Retinal pigment epithelial cell (primary cell): ENCODE measurements around the gene LTBP4.

Experiments
- DNase-seq: peaks from one replicate; pipeline ENCODE4 v3.0.0-alpha.2; 2010; ENCODE audit warnings: low read depth
- H3K4me3 ChIP-seq: 2 replicates; pipeline ENCODE4 v1.5.1; 2011; ENCODE audit warnings: mild to moderate bottlenecking, low read length, control low read depth, moderate library complexity
- TF ChIP-seq, protein P1 (sequence below): conservative IDR thresholded peaks from 2 replicates; pipeline ENCODE4 v1.5.1; 2011; ENCODE audit warnings: low read depth, low read length, control low read depth, inconsistent platforms

Gene LTBP4

DNA sequence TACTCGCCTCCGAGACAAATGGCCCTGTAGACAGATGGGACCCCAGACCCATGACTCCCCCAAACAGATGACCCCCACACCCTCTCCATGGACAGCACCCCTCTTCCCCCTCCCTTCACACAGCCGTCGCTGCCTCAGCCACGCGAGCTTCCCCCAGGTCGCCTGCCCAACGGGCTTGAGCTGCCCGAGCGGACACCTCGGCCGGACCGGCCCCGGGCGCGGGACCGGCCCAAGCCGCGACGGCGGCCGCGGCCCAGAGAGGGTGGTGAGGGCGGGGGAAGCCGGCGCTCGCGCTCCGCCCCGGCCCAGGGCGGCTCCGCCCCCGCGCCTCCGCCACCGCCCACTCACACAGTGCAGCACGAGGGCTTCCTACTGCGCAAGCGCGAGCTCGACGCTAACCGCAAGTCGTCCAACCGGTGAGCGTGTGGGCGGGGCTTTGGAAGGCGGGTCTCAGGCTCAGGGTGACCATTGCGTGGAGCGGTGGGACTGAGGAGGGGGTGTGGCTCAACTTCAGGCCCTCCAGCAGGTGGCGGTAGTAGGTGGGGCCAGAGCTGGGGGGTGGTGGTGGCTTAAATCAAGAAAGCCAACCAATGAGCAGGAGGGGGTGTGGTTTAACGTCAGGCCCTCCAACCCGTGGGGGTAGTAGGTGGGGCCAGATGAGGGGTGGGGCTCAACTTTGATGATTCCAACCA lies 30.7 kb upstream of the LTBP4 start:
- H3K4me3 ChIP-seq: peak overlapping the region; percentile 55
- peak; percentile 97 for DNase-seq
- TF ChIP-seq, protein P1, sequence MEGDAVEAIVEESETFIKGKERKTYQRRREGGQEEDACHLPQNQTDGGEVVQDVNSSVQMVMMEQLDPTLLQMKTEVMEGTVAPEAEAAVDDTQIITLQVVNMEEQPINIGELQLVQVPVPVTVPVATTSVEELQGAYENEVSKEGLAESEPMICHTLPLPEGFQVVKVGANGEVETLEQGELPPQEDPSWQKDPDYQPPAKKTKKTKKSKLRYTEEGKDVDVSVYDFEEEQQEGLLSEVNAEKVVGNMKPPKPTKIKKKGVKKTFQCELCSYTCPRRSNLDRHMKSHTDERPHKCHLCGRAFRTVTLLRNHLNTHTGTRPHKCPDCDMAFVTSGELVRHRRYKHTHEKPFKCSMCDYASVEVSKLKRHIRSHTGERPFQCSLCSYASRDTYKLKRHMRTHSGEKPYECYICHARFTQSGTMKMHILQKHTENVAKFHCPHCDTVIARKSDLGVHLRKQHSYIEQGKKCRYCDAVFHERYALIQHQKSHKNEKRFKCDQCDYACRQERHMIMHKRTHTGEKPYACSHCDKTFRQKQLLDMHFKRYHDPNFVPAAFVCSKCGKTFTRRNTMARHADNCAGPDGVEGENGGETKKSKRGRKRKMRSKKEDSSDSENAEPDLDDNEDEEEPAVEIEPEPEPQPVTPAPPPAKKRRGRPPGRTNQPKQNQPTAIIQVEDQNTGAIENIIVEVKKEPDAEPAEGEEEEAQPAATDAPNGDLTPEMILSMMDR: no peak

DNA sequence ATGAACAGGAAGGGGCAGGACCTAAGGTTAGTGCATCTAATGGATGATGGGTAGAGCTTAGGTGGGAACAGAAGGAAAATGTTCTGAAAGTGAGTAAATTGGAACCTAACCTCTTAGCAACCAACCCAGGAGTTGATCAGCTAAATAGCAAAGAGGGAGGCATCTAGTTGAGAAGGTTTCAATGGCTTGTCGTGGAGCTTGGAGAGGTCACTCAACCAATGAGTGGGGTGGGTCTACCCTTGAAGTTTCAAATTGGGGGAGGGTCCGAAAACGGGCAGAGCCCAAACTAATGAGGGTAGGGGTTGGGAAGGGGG lies 30.2 kb upstream of the LTBP4 start:
- TF ChIP-seq, protein P1: no peak
- no peak for DNase-seq
- H3K4me3 ChIP-seq: no peak overlapping the region

DNA sequence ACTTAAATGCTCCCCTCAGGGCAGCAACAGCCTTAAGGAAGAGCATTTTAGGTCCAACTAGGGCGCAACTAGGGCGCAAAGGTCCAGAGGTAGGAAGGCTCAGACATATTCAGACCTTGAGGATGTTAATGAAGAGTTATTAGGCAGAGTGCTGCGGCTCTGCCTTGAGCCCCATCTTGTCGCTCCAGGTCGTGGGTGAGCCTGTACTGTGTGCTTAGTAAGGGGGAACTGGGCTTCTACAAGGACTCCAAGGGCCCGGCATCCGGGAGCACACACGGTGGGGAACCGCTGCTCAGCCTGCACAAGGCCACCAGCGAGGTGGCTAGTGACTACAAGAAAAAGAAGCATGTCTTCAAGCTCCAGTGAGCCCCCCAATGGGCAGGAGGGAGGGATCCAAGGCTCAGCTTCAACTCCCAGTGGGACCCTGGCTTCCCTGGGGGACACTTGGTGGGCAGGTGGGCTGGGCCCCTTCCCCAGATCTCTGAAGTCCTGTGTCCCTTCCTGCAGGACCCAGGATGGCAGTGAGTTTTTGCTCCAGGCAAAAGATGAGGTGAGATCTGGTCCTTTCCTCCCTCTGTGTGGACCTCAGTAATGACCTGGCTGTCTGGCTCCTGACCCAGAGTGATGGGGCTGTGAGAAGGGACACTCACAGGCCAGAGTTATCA lies 29.2 kb upstream of the LTBP4 start:
- TF ChIP-seq, protein P1: no peak
- DNase-seq: no peak
- no peak overlapping the region for H3K4me3 ChIP-seq

DNA sequence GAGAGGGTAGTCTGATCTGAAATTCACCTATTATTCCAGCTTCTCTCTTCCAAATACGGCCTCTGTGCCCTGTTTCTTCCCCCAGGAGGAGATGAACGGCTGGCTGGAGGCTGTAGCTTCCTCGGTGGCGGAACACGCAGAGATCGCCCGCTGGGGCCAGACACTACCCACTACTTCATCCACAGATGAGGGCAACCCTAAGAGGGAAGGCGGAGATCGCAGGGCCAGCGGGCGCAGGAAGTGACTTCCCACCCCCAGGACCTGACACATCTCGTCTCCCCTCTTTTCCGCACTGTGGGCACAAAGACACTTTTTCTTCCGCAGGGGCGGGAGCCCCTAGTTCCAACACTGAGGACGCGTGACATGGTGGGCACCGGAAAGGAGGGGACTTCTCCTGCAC lies 25.8 kb upstream of the LTBP4 start:
- DNase-seq: no peak
- TF ChIP-seq, protein P1: no peak

DNA sequence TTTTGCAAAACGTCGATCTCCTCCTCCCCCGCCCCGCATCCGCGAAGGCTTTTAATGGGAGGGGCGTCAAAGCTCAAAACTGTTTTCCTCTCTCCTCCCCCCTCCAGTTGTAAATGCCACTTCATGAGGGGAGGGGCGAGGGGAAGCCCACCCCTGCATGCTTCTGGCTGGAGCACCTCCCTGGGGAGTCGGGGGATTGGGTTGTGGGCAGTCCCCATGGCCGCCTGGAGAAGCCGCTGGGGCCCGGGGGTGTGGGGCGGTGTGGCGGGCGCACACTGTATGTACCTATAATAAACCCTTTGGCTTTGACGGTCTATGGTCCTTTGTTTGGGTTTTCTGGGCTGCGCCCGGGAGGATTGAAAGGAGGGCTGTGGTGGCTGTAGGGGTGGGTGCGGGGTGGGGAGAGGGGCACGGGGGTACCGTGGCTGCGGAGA lies 25.0 kb upstream of the LTBP4 start:
- DNase-seq: no peak
- peak overlapping the region; percentile 91 for H3K4me3 ChIP-seq
- TF ChIP-seq, protein P1: no peak

More for the DNA sequence above, 25.8 kb upstream of the LTBP4 start:
- H3K4me3 ChIP-seq: no peak overlapping the region

DNA sequence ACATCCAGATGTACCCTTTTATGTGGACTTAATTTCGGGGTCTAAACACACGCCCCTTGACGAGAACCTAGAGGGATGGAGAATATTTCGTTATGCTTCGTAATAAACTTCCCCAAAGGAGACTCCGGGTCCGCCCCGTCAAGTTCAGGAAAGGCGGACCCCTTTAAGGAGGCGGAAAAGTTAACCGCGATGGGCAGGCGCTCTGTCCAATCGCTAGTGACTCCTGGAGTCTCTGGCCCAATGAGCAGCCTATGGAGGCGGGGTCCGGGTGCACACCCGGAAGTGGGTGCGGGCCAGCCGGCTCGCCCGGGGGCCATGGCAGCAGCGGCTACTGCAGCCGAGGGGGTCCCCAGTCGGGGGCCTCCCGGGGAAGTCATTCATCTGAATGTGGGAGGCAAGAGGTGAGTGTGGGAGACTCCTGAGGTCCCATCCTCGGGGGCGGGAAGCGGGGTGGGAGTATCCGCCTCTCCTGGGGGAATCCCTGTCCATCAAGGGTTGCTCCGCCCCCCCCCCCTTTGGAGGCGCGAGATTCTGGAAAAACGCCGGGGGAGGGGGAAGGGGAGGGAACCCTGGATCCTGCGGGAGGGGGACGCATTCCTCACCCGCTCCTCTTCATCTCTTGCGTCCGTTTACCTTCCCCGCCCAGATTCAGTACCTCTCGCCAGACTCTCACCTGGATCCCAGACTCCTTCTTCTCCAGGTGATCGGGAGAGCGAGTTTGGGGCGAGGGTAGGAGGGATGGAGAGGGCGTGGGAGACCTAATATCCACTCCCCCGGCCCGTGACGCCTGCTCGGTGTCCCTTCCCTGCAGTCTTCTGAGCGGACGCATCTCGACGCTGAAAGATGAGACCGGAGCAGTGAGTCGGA lies 24.4 kb upstream of the LTBP4 start, which contains the start of gene SHKBP1:
Gene SHKBP1 (plus strand): TSS at position 289 of the 867 bp plus-strand sequence. CDS start 27 bp downstream, at position 316.
- H3K4me3 ChIP-seq: peak within 1 kb of the TSS; percentile 91
- TF ChIP-seq, protein P1: no peak
- DNase-seq: peak; percentile 69
